ENCODE data around the gene MAP2K2.
A peak's percentile ranks its signal among the peaks of the same experiment; 100 is the strongest.

The MAP2K2 gene

GRCh38 chr19:4099041-4099764 is 24.7 kb downstream of the MAP2K2 start:
- no peak for DNase-seq (ENCODE audit: low spot score)

DNA sequence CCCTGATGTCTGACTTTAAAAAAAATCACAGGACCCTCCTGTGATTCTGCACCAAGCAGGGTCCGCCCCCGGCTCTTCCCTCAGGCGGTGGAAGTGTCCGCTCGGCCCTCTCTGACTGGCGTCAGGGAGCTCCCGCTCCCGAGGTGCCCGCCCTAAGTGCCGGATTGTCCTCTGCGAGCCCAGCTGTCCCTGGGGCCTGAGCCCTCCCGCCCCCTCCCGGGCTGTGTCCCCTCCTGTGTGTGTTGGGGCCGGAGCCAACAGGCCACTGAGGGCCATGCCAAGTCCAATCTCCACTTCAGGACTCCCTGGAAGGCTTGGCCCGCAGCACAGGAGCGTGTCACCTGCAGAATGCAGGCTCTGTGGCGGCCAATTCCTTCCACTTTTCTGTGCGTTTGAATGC is 25.4 kb downstream of the MAP2K2 start:
- no peak for DNase-seq (ENCODE audit: low spot score)

GRCh38 chr19:4097501-4097900 is 26.4 kb downstream of the MAP2K2 start:
- no peak for DNase-seq (ENCODE audit: low spot score)

DNA sequence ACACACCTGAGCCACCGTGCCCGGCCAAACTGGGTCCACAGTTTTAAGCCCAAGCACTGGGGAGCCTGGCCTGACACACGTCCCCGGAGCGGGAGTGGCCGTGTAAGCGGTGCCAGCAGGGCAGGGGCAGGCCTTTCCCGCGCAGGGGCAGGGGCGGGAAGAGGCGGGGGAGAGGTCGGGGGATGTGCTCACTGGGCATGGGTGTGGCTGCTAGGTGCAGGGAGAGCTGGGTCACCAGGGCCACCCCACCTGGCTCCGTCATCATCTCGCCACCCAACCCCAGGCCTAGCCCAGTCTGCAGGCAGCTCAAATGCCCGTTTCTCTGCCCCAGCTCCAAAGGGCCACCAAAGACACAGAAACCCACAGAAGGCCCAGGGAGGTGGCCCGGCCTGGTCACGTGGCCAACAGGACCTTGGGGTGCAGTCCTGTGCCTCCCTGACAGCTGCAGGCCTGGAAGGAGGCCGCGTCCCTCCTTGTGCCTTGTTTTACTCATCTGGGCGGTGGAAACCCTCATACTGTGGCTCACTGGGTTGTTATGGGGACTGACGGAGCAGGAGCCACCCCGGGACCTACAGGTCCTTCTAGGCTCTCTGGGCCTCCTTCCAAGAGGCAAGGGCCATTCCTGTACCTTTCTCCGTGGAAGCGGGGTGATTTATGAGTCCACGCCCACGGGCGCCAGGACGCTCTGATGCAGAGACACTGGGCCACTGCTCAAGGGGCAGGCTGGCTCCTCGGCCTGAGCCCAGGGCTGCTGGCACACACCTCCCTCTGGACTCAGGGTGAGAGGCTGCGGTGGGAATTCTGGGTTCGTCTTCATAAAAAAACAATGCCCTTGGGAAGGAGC is 27.7 kb downstream of the MAP2K2 start:
- peak; percentile 57 for DNase-seq (ENCODE audit: low spot score)

DNA sequence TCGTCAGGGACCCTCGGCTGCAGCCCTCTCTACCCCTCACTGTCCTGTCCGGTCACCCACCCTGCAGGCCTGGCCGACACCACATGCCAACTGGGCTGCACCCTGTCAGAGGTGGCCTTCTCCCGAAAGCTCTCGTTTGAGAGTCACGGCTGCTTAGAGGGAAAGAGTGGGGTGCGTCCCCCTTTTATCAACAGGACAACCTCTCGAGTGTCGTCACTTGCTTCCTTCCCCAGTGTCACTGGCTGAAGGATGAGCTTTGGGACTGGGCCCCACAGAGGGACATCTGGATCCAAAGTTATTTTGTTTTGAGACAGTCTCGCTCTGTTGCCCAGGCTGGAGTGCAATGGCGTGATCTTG is 28.5 kb downstream of the MAP2K2 start:
- no peak for DNase-seq (ENCODE audit: low spot score)

- no peak for DNase-seq (ENCODE audit: low spot score)
Observed at GRCh38 chr19:4094761-4095487, 29.0 kb downstream of the MAP2K2 start.

- no peak for DNase-seq (ENCODE audit: low spot score)
Observed at GRCh38 chr19:4094291-4094690, 29.6 kb downstream of the MAP2K2 start.

DNA sequence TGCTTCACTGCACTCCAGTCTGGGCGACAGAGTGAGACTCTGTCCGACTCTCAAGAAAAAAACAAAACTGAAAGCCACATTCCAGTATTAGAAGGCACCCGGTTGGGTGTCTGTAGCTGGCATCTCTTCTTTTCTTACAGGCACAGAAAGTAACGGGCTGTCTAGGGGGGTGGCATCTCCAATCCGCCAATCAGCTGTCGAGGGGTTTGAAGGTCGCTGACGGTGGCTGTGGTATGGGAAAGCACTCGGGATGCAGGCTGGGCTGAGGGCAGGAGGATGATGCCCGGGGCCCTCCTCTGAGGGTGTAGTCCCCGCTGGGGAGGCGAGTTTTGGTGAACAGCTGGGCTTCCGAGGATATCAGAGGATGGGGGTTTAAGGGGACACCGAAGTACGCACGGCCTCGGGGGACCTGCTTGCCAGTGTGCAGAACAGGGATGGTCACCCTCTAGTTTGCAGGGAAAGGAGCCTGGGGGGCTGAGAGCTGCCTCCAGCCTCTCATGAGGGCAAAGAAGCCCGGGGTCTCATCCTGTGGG is 30.2 kb downstream of the MAP2K2 start:
- DNase-seq (ENCODE audit: low spot score): peak; percentile 57

DNA sequence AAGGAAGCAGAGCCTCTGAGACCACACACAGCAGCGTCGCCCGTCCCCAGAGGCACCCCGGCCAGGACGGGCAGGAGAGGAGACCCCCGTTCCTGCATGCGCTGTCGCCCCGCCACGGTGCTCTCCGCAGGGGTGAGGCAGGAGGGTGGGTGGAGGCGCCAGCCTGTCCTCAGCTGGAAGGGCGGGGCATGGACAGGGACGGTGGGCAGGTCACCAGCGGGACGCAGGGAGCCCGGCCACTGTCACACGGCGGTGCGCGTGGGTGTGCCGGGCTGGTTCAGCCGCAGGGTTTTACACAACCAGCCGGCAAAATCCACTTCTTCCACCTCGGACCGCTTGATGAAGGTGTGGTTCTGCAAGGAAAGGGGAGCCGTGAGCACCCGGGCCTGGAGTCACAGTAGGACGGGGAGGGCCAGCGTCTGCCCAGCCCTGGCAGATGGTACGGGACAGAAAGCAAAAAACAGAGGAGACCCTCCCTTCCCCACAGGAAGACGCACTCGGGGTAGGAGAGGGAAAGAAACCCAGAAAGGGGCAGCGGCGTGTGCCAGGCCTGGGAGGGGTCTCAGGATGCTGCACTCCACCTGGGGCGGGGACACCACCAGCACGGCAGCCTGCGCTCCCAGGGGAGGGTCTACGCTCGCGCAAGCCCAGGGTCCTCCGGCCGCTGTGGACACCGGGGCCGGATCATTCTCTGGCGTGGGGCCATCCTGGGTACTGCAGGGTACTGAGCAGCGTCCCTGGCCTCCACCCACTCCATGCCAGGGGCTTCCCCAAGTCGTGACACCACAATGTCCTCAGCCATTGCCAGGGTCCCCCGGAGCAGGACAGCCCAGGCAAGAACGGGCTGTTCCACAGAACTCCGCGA is 33.3 kb downstream of the MAP2K2 start:
- peak; percentile 52 for DNase-seq (ENCODE audit: low spot score)

GRCh38 chr19:4089946-4090345 is 34.0 kb downstream of the MAP2K2 start:
- no peak for DNase-seq (ENCODE audit: low spot score)

GRCh38 chr19:4089400-4089908 is 34.5 kb downstream of the MAP2K2 start:
- DNase-seq (ENCODE audit: low spot score): peak; percentile 53

DNA sequence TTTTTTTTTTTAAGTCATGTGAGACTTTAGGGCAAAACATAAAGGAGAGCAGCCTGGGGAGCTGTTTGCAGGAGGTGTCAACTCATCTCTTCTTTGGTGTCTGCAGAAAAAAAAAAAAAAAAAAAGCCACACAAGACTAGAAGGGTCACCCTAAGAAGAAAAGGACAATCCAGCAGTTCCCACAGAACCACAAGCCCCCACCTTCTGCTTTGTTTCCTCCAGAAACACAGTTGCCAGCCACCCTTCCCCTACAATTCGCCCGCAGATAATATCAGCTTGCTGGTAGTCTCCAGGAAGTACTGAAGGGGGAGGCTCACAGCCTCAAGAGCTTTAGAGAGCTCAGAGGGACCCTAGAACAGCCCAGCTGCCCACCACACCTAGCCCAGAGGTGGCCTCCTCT is 34.9 kb downstream of the MAP2K2 start:
- no peak for DNase-seq (ENCODE audit: low spot score)

GRCh38 chr19:4087787-4088679 is 35.9 kb downstream of the MAP2K2 start:
- peak; percentile 52 for DNase-seq (ENCODE audit: low spot score)

- peak; percentile 61 for DNase-seq (ENCODE audit: low spot score)
Observed at GRCh38 chr19:4086411-4086867, 37.5 kb downstream of the MAP2K2 start.

GRCh38 chr19:4084547-4084877 is 39.4 kb downstream of the MAP2K2 start:
- DNase-seq (ENCODE audit: low spot score): no peak

GRCh38 chr19:4083677-4084546 is 40.0 kb downstream of the MAP2K2 start:
- peak; percentile 76 for DNase-seq (ENCODE audit: low spot score)

DNA sequence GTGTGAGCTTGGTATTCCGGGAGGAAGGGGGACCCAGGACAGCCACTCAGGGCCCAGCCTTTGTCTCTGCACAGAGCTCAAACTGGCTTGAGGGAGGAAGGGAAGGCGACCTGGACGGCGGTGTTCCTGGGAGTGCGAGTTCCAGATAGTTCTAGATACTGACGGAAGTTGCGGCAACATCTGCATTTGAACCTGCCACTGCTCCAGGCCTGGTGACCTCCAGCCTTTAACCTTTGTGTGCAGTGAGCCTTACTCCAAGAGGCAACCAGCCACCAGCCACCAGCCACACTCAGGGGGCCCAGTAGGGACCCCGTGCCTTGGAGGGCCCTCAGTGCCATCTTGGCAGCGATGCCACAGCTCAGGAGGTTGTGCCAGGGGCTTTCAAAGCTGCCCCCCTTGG is 41.8 kb downstream of the MAP2K2 start:
- DNase-seq (ENCODE audit: low spot score): peak; percentile 48

GRCh38 chr19:4081441-4082129 is 42.3 kb downstream of the MAP2K2 start:
- DNase-seq (ENCODE audit: low spot score): peak; percentile 49

- DNase-seq (ENCODE audit: low spot score): no peak
Observed at GRCh38 chr19:4080473-4080872, 43.4 kb downstream of the MAP2K2 start.
